GM12892 (cell line): ENCODE data around the gene SLC29A2.

Experiments used
- POLR2A ChIP-seq: IDR thresholded peaks from 2 replicates; pipeline ENCODE4 v1.6.1; 2011; ENCODE audit warnings: low read depth, low read length, control low read depth
- POLR2AphosphoS5 ChIP-seq: IDR thresholded peaks from 2 replicates; pipeline ENCODE4 v1.6.1; 2011; ENCODE audit warnings: low read depth, low read length, control low read depth
- TAF1 ChIP-seq: IDR thresholded peaks from 2 replicates; pipeline ENCODE4 v1.6.1; 2011; ENCODE audit warnings: low read depth, mild to moderate bottlenecking, control low read depth, low read length, borderline replicate concordance

DNA sequence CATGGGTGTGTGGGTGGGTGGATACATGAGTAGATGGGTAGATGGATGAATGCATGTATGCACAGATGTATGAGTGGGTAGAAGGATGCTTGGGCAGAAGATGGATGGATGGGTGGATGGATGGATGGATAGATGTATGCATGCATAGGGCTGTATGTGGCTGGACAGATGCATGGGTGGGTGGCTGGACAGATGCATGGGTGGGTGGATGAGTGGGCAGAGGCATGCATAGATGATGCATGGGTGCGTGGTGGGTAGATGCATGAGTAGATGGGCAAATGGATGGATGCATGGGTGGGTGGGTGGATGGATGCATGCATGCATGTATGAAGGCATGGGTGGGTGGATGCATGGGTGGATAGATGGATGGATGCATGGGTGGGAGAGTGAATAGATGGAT is 47.9 kb downstream of the SLC29A2 start:
- TF ChIP-seq POLR2AphosphoS5 = no peak
- no peak for TF ChIP-seq POLR2A
- TF ChIP-seq TAF1 = no peak
